GM12892 (cell line): ENCODE measurements around the gene SDK2.
"Not testable (repeated sequence)": the region's sequence is repeated elsewhere in the genome, so short reads cannot be mapped to it uniquely, and the experiment has no call there.

Source experiments
- DNase-seq: peaks from one replicate; pipeline ENCODE4 v3.0.0; 2011; ENCODE audit not compliant: insufficient read length
- FAIRE-seq: peaks from 2 replicates; lab custom pipeline; 2011; peaks lifted over from hg19 to GRCh38; lab: Jason Lieb, UNC
- POLR2A ChIP-seq: IDR thresholded peaks from 2 replicates; pipeline ENCODE4 v1.6.1; 2011; ENCODE audit warnings: low read depth, low read length, control low read depth
- POLR2AphosphoS5 ChIP-seq: IDR thresholded peaks from 2 replicates; pipeline ENCODE4 v1.6.1; 2011; ENCODE audit warnings: low read depth, low read length, control low read depth
- TAF1 ChIP-seq: IDR thresholded peaks from 2 replicates; pipeline ENCODE4 v1.6.1; 2011; ENCODE audit warnings: low read depth, mild to moderate bottlenecking, control low read depth, low read length, borderline replicate concordance

The SDK2 gene

DNA sequence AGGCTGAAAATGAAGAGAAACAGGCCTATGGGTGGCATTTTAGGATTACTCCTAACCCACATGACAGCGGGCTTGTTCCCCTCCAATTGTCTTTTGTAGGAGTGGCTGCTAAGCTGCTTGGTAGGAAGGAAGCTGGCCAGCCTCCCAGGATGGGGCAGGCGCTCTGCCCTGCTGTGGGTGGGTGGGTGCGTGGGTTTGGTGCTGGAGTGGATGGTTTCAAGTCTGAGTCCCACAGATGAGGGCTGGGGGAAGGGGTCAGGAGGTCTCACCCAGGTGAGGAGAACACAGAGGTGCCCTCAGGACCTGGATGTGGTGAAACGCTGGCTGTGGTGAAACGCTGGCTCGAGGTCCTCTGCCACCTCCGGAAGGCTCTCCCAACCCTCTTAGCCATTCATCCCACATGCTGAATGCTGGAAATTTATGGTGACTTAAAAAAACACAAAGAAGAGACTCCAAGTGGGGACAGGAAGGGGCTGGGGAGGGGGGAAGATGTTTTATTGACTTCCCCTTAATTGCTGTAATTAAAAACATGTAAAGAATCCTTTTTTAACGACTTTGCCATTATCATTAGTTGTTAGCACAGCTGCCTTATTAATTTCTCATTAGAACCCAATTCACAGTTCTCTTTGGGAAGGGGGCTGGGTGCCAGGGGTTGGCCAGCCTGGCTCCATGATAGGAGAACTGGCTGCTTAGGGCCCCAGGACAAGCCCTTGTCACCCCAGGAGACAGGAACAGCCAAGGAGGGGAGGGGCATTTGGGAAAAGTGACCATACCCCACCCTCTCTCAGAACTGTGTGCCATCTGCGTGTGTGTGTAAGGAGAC lies 178.9 kb downstream of the SDK2 start:
- FAIRE-seq (no peak), DNase-seq (no peak)
- no peak for TF ChIP-seq POLR2AphosphoS5
- no peak for TF ChIP-seq TAF1
- TF ChIP-seq POLR2A, result no peak

DNA sequence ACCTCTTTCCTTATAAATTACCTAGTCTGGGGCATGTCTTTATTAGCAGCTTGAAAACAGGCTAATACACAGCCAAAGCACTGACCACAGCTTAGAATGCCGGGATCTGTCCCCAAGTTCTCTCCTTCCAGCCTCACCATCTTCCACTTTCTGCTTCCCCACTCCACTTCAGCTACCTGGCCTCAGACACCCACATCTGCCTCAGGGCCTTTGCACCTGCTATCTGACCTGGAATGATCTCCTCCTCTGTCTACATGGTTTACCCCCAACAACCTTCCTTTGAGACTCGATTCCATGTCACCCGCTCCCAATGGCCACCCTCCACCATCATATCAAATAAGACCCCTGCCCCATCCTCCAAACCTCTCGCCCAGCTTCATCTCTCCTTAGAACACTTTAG lies 179.8 kb downstream of the SDK2 start:
- no peak for TF ChIP-seq POLR2AphosphoS5
- TF ChIP-seq POLR2A, result no peak
- TF ChIP-seq TAF1, result no peak
- DNase-seq (no peak), FAIRE-seq (no peak)

DNA sequence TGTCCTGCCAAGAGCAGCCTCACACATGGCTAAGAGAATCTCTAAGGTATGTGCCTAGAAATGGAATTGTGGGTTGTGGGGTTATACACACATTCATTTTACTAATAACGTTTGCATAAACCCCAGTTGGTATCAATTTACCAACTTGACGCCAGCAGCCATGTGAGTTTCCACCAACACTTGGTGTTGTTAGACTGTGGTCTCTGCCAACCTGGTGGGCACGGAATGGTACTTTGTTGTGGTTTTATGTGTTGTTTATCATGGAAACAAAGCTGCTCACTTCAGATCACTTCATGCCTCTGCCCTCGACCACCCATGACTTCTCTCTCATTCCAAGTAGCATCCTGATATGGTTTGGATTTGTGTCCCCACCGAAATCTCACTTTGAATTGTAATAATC lies 180.4 kb downstream of the SDK2 start:
- FAIRE-seq (no peak), DNase-seq (no peak)
- TF ChIP-seq TAF1 (no peak), POLR2AphosphoS5 (no peak), POLR2A (no peak)

DNA sequence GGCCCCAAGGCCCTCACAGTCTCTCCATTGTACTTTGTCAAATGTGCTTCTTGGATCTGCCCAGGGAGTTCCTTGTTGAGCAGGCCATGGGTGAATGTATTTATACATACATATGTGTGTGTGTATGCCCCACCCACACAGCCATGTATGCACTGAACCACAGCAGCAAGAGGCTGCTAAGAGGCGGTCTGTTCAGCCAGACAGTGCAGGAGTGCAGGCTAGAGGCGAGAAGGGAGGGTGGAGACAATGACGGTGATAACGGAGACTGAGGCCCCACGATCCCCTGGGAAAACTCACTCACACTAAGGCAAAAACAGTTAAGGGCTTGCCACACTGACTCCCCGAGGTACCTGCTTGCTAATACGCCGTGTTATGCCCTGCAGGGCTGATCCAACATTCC lies 181.4 kb downstream of the SDK2 start:
- no peak for DNase-seq

DNA sequence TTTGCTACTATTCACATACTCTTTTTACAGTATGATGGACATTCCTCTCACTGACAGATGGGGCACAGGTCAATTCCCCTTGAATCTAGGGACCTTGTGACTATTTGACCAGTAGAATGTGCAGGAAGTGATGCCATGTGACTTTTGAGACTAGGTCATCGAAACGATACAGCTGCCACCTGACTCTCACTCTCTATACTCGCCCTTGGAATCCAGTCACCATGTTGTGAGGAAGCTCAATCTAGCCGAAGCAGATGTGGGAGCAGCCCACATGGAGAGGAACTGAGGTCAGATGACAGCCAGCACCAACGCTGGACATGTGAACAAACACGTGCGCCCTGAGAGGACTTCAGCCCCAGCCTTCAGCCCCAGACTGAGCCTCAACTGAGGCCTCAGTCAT lies 184.3 kb downstream of the SDK2 start:
- TF ChIP-seq POLR2A (no peak), POLR2AphosphoS5 (no peak), TAF1 (no peak)
- no peak for DNase-seq
- no peak for FAIRE-seq

More for the DNA sequence above, 181.4 kb downstream of the SDK2 start:
- no peak for FAIRE-seq
- TF ChIP-seq POLR2AphosphoS5 (no peak), TAF1 (no peak)

DNA sequence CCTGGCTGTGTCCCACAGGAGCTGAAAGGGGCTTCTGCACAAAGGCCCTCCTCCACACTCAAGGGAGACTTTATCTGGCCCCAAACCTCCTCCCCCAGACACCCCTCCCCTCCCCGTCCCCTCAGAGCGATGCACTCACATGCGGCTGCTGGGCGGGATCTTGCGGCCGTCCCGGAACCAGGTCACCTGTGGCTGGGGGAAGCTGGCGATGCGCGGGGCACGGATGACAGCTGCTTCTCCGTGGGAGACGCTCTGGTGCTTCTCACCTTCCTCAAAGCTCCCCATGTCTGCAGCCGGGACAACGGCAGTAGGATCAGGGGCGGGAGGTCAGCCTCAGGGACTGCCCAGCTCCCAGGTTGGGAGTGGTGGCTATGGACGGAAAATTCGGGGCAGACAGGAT lies 188.5 kb downstream of the SDK2 start:
- DNase-seq (no peak), FAIRE-seq (no peak)
- no peak for TF ChIP-seq POLR2AphosphoS5
- no peak for TF ChIP-seq TAF1
- TF ChIP-seq POLR2A, result no peak

DNA sequence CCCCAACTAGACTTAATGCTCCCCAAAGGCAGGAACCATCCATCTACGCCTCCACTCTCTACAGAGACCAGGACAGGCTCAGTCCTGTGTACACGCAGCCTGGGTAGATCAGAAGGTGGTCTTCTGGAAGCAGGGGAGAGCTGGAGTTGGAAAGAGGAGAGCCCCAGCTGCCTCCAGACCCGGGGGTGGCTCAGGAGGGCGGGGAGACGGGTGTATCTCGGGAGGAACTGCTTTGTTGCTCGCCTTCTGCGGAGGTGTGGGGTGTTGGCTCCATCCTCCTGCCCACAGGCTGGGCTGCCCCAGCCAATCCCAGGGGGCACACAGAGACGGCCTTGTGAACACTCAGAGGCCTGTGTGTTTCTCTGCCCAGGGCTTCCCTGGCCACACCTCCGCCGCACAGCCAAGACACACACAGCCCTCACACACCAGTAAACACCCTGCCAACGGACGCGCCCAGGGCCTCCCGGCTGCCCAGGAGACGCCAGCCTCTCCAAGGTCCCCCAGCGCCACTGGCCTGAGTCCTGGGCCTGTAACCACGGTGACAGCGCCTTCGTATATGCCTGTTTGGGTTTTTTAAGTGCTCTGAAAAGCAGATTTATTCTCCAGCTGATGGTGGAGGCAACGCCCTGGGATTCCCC lies 189.1 kb downstream of the SDK2 start:
- no peak for FAIRE-seq
- no peak for DNase-seq
- no peak for TF ChIP-seq POLR2AphosphoS5
- TF ChIP-seq TAF1, result no peak
- no peak for TF ChIP-seq POLR2A

DNA sequence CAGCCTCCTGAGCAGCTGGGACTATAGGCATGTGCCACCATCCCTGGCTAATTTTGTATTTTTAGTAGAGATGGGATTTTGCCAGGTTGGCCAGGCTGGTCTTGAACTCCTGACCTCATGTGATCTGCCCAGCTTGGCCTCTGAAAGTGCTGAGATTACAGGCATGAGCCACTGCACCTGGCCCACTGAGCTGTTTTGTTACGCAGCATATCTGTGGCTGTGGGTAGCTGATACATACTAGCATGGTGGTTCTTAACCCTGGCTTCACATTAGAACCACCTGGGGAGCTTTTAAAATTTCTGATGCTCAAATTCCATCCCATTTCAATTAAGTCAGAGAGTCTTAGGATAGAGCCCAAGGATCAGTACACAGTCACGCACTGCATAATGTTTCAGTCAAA lies 190.8 kb downstream of the SDK2 start:
- not testable (repeated sequence) for DNase-seq, FAIRE-seq

DNA sequence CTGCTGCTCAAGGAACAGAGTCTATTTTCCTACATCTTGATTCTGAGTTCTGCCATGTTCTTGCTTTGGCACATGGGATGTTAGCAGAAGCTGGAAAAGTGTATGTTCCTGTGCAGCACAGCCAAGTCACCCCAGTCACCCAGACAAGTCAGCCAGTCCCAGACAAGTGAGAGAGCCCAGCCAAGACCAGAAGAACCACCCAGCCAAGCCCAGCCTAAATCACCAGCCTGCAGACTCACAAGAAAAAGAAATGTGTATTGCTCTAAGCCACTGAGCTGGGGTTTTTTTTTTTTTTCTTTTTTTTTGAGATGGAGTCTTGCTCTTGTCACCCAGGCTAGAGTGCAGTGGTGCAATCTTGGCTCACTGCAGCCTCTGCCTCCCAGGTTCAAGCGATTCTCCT lies 191.2 kb downstream of the SDK2 start:
- no peak for FAIRE-seq
- no peak for DNase-seq
- TF ChIP-seq TAF1 (no peak), POLR2AphosphoS5 (no peak), POLR2A (no peak)

DNA sequence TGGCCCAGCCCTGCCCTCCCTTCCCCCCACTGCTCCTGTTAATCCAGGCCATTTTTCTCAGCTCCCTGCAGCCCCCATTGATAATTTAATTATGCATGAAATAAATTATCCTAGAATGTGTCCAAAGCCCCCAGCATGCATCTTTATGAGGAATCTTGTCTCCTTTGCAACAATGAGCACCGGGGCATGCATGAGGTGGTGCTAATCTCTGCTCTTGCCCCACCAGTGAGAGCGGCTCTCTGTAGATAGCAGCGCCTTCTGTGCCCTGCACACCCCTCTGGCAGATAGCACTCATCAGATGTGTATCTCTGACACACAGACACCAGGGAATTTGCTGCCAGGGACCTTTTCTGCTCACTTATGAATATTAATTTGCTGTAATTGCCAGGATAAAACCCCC lies 192.2 kb downstream of the SDK2 start:
- FAIRE-seq, result no peak
- no peak for DNase-seq

DNA sequence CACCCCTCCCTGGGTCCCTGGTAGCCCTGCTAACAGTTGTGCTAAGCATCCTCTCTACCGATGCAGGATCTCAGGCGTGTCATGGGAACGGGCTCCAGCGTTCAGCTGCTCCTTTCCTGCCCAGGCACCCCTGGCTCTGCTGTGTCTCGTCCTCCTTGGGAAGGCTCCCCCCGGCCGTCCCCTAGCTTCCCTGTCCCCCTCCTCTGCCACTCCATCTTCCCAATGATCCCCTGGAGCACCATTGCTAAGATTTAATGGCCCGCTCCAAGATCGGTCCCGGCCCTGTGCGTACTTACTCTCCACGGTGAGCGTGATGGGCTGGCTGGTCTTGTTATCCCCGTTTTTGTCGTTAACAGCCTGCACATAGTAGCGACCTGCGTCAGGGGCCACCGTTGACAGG lies 196.9 kb downstream of the SDK2 start:
- no peak for FAIRE-seq
- DNase-seq, result no peak
- TF ChIP-seq POLR2AphosphoS5 (no peak), TAF1 (no peak), POLR2A (no peak)

More for the DNA sequence above, 192.2 kb downstream of the SDK2 start:
- TF ChIP-seq POLR2AphosphoS5 (no peak), POLR2A (no peak), TAF1 (no peak)

DNA sequence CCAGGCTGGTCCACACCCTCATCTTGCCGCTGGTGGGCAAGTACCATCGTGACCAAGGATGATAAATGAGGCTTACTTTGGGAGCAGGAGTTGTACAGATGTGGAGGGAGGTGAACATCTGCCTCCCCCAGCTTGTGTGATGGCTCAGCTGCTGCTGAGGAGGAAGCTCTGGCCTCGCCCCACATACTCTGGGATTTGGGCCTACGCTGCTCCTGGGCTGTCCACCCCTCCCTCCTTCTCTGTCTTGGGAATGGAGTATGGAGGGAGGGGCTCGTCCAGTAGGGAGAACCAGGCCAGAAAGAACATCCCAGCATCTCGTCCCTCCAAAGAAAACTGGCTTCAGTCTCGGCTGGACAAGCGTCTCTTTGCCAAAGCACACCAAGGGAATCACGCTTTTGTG lies 197.6 kb downstream of the SDK2 start:
- TF ChIP-seq POLR2AphosphoS5 (no peak), TAF1 (no peak), POLR2A (no peak)
- no peak for DNase-seq
- FAIRE-seq, result no peak

DNA sequence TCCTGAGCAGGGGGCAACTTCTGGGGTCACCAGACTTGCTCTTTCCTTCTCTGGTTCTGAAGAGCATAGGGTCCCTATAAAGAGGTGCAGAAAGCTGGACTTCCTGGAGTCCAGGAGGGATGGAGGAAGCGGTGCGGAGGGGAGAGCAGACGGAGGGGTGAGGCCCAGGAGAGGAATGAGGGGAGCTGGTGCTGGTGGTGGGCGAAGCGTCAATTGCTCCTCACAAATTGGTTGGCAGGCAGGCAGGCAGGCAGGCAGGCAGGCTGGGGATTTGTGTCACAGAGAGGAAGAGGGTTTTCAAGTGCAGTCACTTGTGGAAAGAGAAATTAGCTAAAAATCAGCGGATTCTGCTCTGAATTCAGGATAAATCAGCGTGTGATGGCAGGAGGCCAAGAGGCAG lies 198.8 kb downstream of the SDK2 start:
- DNase-seq, result no peak
- no peak for FAIRE-seq
- TF ChIP-seq TAF1 (no peak), POLR2AphosphoS5 (no peak), POLR2A (no peak)
